T-helper 9 cell (primary cell): ENCODE data around the gene RNF40.

ENCODE experiments used
- DNase-seq: peaks from one replicate; pipeline ENCODE4 v3.0.0-alpha.2; 2020

The RNF40 gene

DNA sequence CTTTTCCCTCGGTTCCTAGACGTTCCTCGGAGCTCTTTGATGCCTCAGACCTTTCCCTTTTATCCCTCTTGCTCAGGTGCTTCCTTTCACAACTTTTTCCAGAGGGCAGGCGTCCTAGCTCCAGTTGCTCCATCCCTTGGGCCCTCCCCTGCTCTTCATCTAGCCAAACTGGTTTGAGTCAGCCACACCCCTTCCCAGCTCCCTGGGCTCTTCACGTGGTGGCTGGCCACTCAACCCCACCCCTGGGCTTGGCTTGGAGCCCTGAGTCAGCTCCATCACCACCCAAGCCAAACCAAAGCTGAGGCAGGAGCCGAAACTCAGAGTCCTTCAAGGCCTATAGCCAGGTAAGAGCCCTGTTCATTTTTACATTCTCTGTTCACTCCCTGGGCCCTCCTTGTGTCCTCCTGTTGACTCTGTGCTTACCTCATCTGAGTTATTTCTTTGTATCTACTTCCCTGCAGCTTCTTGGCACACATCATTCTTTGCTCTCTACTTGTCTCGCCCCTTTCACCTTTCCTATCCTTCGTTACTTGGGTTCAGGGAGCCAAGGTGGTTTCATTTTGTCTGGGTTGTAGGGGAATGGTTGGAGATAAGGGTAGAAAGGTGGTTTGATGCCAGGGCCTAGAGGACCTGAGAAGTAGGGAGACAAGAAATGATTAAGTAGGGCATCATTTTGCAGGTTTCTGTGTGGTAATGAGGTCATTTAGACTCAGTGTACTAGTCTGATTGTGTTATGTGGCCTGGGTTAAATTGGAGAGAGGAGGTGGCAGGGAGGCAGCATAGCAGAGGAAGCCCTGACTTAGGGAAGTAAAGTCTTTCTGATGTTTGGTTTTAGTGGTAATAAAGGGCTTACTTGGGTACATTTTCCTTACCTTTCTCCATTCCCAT, 21.5 kb upstream of the RNF40 start:
- no peak for DNase-seq

DNA sequence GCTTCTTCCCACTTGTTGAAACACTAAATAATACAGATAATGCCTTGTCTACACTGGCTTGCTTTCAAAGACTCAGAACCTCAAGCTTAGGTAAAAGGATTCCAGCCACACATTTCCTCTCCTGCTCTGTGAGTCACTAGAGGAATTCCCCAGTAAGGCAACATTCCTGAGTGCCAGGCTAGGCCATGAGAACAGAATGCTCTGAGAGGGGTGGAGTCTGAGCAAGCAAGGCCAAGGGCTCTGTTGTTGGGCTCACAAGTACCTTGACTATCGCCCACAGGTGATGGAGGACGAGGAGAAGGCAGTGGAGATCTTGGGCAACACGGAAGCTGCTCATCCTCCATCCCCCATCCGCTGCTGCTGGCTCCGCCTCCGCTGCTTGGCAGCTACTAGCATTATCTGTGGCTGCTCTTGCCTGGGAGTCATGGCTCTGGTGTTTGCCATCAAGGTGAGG, 20.6 kb upstream of the RNF40 start:
- no peak for DNase-seq

DNA sequence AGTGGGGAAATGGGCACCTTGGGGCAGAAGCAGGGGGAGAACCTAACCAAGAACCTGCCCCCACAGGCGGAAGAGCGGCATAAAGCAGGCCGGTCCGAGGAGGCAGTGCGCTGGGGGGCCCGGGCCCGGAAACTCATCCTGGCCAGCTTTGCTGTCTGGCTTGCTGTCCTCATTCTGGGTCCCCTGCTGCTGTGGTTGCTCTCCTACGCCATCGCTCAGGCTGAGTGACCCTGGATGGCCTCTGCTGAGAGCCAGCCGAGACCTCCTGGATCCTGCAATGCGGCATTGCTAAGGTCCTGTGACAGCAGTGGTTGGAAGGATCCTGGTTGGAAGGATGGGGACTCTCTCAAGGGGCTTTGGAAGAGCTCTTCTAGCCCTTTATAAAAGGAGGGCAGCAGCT, 18.4 kb upstream of the RNF40 start:
- DNase-seq, result no peak

DNA sequence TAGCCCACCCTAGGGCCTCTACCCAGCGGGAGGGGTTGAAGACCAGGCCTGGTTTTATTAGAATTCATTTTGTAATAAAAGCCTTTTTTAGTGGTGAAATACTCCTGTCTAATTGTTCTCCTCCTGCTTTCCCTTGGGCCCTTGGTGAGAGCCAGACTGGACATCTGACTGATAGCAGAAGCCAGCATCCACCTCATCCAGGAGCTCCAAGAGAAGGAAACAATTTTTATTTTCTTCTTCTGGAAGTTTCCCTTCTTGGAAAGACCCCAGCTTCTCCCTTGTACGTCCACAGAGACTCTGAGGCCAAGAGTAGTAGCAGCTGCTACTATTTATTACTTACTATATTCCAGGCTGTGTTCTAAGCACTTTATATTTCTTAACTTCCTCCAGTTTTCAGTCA, 17.9 kb upstream of the RNF40 start:
- DNase-seq, result no peak

DNA sequence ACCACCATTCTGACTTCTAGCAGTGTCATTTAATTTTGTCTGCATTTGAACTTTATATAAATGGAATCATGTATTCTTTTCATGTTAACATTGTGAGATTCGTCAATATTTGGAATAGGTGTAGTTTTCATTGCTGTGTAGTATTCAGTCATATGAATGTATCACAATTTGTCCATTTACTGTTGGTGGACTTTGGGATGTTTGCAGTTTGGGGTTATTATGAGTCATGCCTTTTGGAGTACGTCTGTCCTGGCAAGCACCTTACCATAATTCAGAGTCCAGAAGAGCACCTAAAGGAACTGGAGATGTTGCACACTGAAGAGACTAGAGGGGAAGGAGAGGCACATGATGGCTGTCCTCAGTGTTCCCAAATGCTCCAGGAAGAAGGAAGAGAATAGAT, 17.0 kb upstream of the RNF40 start:
- no peak for DNase-seq

DNA sequence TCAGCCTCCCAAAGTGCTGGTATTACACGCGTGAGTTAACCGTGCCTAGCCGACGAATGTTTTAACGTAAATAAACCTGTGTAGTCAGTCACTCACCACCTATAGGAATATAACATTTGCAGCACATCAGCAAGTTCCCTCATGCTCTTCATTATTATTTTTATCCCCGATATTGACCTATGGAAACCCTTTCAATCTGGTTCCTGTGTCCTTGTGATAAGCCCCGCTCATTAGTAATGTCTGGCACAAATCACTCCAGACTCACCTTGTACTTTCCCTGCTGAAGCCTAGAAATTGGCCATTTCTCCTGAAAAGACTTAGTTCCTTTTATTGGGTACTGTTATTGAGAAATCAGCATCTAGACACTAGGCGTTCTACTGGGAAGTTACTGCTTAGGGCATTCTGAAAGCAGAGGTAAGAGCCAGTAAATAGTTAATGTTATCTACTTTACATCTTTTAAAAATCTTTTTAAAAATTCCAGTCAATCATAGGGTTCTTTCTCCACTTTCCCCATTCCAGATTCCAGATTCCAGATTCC, 15.4 kb upstream of the RNF40 start:
- DNase-seq, result no peak

DNA sequence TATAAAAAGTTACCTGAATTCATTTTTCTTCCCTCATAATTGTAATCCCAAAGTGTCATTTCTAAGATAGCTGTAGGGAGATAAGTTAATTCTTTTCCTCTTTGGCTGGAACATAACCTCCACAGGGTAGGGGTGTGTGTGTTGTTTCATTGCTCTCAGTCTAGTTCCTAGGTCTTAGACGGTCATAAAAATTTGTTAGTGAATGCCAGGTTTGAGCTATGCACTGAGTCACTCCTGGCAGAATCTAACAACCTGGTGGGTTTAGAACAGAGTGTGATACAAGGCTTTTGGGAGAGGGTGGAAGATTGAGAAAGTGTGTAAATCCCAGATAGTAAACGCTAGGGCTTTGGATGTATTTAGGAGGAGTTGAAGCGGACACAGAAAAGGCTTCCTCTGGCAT, 14.8 kb upstream of the RNF40 start:
- DNase-seq, result no peak

DNA sequence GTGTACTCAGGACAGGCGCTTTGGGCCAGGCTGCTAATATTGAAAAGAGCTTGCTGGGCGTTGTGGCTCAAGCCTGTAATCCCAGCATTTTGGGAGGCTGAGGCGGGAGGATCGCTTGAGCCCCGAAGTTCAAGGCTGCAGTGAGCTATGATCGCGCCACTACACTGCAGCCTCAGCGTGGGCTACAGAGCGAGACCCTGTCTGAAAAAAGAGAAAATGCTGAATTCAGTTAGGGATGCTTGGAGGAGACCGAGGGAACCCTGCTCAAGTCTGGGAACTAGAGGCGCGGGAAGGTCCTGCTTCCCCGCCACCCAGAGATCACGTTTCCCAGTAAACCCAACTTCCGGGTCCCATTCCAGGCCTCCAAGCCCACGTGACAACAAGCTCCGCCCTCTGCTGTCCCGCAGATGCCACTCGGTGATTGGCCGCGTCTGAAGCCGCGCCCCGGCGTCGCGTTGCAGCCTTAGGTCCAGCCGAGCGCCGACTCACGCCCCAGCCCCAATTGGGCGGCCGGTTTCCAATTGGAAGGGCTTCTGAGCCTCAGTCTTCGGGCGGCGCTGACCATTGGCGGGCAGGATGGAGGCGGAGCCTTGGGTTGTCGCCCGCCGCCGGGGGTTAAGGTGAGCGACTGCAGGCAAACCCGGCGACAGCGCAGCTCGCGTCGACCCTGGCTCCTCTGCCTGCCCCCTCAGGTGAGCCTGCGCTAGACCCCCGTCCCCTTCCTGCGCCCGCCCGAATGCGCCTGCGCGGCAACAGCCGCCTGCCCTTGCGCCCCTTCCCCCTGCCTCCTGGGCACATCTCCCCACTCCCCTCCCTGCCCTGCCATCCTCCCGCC, 14.1 kb upstream of the RNF40 start, which contains the start of gene PHKG2:
TSS of gene PHKG2 (plus strand) at position 627 of the 835 bp plus-strand sequence. CDS start 396 bp downstream, outside the sequence.
- DNase-seq, result peak; percentile 92

DNA sequence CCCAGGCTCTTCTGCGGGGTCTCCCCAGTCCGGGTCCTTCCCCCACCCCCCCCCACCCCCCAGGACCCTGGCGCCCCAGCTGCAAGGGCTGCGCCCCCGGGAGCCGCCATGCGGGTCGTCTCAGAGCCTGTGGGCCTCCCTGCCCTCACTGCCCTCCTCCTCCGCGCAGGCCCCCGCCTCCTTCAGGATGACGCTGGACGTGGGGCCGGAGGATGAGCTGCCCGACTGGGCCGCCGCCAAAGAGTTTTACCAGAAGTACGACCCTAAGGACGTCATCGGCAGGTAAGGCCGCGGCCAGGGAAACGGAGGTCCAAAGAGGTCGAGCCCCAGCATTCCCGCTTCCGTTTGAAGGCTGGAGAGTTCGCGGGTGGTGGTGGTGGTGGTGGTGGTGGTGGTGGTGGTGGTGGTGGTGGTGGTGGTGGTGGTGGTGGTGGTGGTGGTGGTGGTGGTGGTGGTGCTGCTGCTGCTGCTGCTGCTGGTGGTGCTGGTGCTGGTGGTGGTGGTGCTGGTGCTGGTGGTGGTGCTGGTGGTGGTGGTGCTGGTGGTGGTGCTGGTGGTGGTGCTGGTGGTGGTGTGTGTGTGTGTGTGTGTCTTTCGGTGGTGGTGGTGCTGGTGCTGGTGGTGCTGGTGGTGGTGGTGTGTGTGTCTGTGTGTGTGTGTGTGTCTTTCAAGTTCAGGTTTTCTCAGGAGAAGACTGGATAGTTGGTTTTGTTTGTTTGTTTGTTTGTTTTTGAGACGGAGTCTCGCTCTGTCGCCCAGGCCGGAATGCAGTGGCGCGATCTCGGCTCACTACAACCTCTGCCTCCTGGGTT, 13.3 kb upstream of the RNF40 start:
- DNase-seq, result no peak

DNA sequence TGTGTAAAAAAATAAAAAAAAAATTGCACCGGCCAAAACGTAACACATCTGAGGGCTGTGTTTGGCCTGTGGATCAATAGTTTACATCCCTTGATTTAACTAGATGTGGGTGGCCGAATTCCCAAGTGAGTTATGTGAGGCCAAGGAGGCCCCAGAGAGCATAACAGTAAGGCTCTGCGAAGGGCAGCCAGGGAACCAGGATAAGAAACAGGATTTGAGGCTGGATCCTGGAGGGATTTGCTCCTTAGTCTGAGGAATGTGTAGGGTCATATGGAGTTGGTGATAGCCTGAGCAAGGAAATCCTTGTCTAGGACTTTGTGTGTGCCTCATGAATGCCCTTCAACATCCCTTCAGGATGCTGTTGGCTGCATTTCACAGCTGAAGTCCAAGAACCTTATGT, 11.9 kb upstream of the RNF40 start:
- DNase-seq, result no peak

DNA sequence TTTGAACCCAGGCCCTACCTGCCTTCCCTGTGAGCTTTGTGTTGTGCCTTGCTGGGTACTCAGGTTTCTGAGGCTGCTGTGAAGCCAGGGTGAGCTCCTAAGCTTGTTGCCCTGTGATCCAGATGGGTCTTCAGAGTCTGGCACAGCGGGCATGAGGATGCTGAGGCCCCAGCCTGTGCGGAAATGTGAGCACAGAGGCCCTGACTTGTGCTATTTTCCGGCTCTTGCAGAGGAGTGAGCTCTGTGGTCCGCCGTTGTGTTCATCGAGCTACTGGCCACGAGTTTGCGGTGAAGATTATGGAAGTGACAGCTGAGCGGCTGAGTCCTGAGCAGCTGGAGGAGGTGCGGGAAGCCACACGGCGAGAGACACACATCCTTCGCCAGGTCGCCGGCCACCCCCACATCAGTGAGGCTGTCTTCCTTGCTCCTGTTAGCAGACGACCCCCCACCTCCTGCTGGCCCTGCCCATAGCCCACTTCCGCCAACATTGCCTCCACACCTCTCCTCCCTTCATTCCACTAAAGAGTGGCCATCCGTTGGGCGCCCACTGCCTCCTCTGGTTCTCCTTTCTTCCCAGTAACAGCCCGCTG, 11.2 kb upstream of the RNF40 start:
- DNase-seq, result no peak

DNA sequence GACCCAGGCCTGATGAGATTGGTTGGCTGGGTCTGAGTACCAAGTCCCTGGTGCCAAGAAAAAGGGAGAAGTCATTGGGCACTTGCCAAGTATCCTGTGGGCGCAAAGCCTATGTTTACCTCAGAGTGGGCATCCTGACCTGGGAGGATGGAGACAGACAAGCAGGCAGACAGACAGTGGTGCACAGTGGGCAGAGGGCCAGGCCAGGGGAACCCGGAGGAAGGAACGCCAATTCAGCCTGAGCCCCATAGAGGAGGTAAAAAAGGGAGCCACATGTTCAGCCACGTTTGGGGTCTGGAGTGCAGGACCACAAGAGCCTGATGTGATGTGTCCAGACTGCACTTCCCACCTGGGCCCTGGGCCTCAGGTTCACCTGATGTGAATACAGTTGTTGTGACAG, 8.5 kb upstream of the RNF40 start:
- DNase-seq, result no peak

DNA sequence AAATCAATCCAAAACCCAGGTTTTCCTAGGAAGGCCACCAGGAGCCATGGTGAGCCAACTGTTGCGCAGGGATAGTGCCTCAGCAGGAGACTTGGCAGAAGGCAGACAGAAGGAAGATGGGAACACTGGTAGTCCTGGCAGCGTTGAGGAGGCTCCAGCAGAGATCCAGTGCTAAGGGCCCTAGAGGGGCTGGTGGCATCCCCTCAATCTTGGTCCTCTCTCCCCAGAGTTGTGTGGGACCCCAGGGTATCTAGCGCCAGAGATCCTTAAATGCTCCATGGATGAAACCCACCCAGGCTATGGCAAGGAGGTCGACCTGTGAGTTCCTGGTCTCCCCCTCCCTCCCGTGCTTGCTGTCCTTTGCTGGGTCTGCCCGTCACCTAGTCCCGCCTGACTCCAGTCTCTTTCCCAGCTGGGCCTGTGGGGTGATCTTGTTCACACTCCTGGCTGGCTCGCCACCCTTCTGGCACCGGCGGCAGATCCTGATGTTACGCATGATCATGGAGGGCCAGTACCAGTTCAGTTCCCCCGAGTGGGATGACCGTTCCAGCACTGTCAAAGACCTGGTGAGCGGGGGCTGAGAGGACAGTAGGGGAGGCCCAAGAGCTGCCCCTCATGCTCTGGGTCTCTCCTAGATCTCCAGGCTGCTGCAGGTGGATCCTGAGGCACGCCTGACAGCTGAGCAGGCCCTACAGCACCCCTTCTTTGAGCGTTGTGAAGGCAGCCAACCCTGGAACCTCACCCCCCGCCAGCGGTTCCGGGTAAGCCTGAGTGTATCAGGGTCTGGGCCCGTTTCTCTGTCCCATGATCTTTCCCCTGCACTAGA, 6.0 kb upstream of the RNF40 start:
- no peak for DNase-seq

DNA sequence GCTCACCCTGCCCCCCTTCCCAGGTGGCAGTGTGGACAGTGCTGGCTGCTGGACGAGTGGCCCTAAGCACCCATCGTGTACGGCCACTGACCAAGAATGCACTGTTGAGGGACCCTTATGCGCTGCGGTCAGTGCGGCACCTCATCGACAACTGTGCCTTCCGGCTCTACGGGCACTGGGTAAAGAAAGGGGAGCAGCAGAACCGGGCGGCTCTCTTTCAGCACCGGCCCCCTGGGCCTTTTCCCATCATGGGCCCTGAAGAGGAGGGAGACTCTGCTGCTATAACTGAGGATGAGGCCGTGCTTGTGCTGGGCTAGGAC, 5.4 kb upstream of the RNF40 start:
- DNase-seq, result no peak

DNA sequence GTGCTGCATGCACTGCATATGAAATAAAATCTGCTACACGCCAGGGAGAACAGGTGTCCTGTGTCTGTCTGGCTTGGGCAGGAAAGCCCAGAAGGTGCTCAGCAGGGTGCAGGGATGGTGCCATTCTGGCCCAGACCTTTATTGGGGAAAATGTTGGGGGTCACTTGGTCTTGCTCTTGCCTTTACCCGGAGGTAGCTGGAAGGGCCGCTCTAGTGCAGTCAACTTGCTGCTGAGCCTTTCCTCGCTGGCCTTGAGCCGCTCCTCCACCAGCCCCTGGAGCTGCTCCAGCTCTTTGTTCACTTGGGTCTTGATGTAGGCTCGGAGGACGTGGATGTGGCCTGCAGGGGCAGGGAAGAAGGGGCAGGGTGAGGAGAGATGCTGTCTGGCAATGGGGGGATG, 4.8 kb upstream of the RNF40 start:
- no peak for DNase-seq

DNA sequence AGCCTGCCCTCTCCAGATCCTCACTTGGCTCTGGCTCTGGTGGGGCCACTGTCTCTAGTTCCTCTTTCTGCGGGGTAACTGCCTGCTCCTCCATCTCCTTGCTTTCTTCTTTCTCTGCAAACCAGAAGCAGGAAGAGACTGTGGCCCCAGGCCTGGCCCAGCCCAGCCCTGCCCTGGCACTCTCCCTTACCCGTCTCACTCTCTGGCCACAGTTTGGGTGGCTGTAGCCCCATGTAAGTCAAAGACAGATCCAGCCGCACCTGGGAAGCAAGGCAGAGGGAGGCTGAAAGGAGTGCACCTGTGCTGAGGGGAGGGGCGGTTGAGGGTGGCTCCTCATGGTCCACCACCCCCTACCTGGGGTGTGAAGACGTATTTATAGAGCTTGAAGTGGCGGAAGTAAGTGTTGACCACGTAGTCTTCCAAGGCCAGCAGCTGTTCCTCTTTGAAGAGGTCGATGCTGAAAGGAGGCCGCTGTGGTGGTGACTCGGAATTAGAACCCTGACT, 3.1 kb upstream of the RNF40 start:
- no peak for DNase-seq

DNA sequence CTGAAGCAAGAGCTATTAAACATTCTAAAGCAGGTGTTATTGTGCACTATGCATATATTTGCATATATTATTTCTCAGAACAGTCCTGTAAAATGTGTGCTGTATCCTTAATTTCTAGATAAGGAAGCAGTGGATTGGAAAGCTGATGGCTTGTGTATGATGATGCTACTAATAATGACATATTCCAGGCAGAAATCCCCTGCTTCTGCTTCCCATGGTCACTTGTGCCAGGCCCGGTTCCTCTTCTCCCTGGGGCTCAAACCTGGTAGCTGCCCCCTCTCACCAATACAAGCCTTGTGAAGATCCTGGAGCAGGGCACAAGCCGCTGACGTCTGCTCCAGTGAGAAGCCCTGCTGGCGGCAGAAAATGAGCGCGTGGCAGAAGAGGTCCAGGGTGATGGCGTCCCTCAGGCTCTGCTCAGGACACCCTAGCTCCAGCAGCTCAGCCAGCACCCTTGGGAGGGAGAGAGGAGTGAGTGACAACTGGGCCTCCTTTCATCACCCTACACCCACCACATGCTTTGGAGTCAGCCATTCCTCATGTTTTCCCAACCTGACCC, 2.0 kb upstream of the RNF40 start:
- no peak for DNase-seq

DNA sequence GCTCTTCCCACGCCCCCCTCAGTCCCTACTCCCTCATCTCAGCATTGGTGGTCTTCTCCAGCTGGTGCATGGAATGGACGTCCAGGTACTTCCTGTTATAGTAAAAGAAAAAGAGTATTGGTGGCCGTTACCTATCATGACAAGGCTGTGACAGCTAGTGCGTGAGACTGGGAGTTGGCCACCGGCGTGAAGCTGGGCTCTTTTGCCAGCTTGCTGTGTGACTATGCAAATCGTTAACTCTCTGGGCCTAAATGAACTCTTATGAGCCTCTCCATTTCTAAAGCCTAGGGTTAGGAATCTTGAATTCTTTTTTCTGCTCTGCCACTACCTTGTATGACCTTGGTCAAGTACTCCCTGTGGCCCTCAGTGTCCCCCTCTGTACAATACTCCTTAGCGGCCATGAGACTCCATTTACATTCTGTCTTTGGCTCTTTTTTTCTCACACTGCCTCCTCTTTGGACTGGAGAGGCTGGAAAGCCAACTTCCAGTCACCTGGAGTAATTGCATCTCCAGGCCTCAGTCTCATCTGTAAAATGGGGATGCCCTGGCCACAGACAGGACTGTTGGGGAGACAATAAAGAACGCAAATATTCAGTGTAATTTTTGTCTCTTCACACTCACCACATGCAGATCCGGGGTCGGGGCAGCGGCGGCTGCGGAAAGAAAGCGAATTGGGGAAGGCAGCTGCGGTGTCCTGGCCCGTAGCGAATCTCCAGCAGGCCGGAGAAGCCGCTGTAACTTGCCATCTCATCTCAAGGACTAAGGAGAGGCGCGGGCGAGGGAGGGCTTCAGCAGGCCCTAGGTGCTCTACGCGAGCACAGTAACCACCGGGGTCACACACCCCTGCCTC, 1.3 kb upstream of the RNF40 start:
- DNase-seq, result no peak

DNA sequence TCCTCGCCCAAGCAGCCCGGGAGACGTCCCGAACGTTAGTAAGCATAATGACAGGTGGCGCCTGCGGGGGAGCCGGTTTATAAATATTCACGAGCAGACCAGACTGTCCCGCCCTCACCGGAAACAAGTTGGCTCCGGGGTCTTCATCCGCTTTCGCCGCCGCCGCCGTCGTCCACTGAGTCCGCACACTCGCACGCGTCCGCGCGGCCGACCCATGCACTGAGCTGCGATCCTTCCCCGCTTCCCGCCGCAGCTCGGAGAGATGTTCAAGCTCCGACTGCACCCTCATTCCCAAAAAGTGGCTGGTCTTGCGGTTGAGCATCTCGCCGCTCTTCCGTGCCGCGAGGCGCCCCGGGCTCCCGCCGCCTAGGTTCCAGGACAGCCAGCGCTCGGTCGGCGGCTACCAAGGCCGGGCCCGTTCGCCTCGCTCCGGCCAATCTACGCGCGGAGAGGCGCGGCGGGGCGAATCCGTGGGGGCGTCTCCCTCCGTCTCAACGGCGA, 645 bp upstream of the RNF40 start:
- DNase-seq, result peak; percentile 17
